Effector memory CD4-positive, alpha-beta T cell (primary cell): ENCODE results near the gene DHRS3.

Experiments used
- DNase-seq, 3 donors: peaks; one replicate each; pipeline ENCODE4 v3.0.0-alpha.2; 2020
- H3K27ac ChIP-seq: 2 replicates; pipeline ENCODE4 v1.7.0; 2013; ENCODE audit warnings: mild to moderate bottlenecking, low read length, moderate library complexity; ENCODE audit not compliant: insufficient read depth, poor library complexity, severe bottlenecking
- H3K27me3 ChIP-seq: replicated peaks from 2 replicates; pipeline ENCODE4 v1.7.0; 2013; ENCODE audit warnings: mild to moderate bottlenecking, low read length; ENCODE audit not compliant: insufficient read depth, control insufficient read depth, poor library complexity, severe bottlenecking
- H3K36me3 ChIP-seq: 2 replicates; pipeline ENCODE4 v1.7.0; 2013; ENCODE audit warnings: mild to moderate bottlenecking, low read length, moderate library complexity; ENCODE audit not compliant: control insufficient read depth, insufficient read depth
- H3K4me1 ChIP-seq: 2 replicates; pipeline ENCODE4 v1.7.0; 2013; ENCODE audit warnings: low read length, mild to moderate bottlenecking; ENCODE audit not compliant: control insufficient read depth, insufficient read depth, poor library complexity, severe bottlenecking
- H3K4me3 ChIP-seq: 2 replicates; pipeline ENCODE4 v1.7.0; 2013; ENCODE audit warnings: low read length, low read depth, mild to moderate bottlenecking; ENCODE audit not compliant: insufficient read depth, poor library complexity, severe bottlenecking
- H3K9me3 ChIP-seq: 2 replicates; pipeline ENCODE4 v1.7.0; 2013; ENCODE audit warnings: mild to moderate bottlenecking, low read length, moderate library complexity; ENCODE audit not compliant: control insufficient read depth

The DHRS3 gene

GRCh38 chr1:12618661-12618964 lies 603 bp upstream of the DHRS3 start:
- H3K9me3 ChIP-seq: no peaks in the 10 kb centered on the region
- H3K4me3 ChIP-seq: peak overlapping the region; percentile 96
- H3K36me3 ChIP-seq: no peaks in the 10 kb centered on the region
- H3K27ac ChIP-seq: peak overlapping the region; percentile 79
- H3K27me3 ChIP-seq: no peaks in the 10 kb centered on the region
- no peak for DNase-seq
- peaks cover 38% of the 10 kb centered on the region for H3K4me1 ChIP-seq

GRCh38 chr1:12617511-12617900 lies 504 bp downstream of the DHRS3 start:
- Histone ChIP-seq H3K36me3 (no peaks in the 10 kb centered on the region), H3K27me3 (no peaks in the 10 kb centered on the region), H3K4me3 (peak overlapping the region; percentile 96), H3K27ac (peak overlapping the region; percentile 79), H3K9me3 (no peaks in the 10 kb centered on the region), H3K4me1 (peaks cover 38% of the 10 kb centered on the region)
- DNase-seq: peak; percentile 47 to 50 (median 49)

DNA sequence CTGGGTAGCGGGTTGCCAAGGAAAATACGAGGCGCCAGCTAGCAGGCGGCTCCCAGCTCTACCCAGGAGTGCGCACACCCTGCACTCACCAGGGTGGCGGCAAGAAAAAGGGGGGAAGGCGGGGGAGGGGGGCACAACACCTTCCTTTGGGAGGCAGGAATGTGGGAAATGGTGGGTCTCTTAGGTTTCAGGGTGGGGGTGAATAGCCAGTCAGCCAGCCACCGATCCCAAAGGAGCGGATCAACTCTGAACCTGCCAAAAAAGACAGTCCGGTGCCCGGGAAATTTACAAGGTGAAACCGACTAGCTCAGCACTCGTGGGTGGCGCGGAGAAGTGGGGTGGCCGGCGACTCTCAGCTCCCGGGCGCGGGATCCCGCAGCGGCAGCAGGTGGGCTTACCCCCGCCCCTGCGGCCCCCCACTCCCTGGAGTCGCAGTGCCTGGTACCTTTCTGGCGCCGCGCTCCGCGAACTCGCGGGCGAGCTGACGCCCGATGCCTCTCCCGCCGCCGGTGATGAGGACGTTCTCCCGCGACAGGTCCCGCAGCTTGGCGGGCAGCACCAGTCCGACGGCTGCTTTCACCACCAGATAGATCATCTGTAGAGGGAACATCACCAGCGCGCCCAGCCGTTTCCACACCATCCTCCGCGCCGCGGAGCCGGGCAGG lies 1.2 kb downstream of the DHRS3 start:
- no peak for DNase-seq
- peaks cover 38% of the 10 kb centered on the region for H3K4me1 ChIP-seq
- H3K27ac ChIP-seq: peak overlapping the region; percentile 79
- H3K9me3 ChIP-seq: no peaks in the 10 kb centered on the region
- H3K4me3 ChIP-seq: peak overlapping the region; percentile 96
- no peaks in the 10 kb centered on the region for H3K27me3 ChIP-seq
- no peaks in the 10 kb centered on the region for H3K36me3 ChIP-seq

GRCh38 chr1:12615865-12616708 lies 1.9 kb downstream of the DHRS3 start:
- Histone ChIP-seq H3K27ac (peak overlapping the region; percentile 79), H3K4me3 (peak overlapping the region; percentile 96), H3K27me3 (no peaks in the 10 kb centered on the region), H3K36me3 (no peaks in the 10 kb centered on the region), H3K9me3 (no peaks in the 10 kb centered on the region), H3K4me1 (peaks cover 38% of the 10 kb centered on the region)
- DNase-seq: no peak

DNA sequence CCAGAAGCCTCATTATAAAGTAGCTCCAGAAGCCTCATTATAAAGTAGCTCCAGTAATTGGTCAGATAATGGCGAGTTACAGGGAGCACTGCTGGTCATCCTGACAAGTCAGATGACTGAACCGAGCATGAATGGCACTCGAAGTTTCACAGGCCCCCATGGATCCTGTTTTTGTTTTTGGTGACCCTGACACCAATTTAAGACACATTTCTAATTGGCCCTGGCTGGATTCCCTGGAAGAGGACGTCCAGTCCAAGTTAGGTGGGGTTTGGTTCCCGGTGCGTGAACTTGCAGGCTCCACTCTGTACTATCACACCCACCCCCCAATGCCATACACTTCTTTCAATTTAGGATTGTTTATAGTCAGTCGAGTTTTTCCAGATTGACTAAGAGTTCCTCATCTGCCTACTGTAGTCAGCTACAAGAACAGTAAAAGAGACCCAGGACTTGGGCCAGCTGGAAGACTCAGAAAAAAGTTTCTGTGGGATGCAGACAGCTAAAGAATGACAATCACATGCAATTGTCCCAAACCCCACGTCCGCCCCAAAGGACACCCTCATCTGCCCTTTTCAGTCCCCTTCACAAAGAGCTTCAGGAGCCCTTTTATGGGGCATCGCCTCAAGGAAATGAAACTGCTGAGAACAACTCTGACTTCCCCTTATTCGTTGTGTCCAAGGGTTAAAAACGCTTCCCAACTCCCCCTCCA lies 2.7 kb downstream of the DHRS3 start:
- Histone ChIP-seq H3K27me3 (no peaks in the 10 kb centered on the region), H3K4me1 (peaks cover 33% of the 10 kb centered on the region), H3K9me3 (no peaks in the 10 kb centered on the region)

DNA sequence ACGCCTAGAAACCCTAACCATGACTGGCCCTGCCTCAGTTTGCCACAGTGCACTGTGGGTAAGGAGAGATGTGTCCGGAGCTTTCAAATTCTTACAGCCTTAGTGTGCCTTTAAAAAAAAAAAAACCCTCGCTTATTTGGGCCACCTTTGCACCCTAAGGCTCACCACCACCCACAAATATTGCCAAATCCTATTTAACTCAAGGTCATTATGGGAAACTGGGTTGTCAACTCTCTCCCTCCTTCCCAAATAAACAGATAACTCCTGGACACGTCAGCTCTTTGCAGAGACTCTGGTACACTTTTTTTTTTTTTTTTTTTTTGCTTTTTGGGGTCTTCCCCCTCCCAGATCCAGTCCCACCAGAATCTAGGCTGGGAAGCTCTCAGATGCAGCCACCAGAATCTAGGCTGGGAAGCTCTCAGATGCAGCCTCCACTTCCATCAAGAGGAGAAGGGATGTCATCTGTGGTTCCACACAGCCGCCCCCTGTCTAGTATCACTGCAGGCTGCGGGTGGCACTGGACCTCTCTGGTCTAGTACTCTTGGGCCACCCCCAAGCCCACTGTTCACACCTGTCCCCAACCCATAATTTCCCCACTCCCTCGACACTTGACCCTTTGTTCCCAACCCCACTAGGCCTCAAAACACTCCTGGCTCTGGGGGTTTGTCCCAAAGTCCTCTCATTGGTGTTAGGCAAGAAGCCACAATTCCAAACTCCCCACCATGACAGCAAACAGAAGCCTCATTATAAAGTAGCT lies 3.4 kb downstream of the DHRS3 start:
- H3K4me3 ChIP-seq: peak overlapping the region; percentile 96
- no peak for DNase-seq
- H3K9me3 ChIP-seq: no peaks in the 10 kb centered on the region
- no peak overlapping the region for H3K27ac ChIP-seq
- H3K4me1 ChIP-seq: peaks cover 27% of the 10 kb centered on the region
- no peaks in the 10 kb centered on the region for H3K27me3 ChIP-seq
- no peaks in the 10 kb centered on the region for H3K36me3 ChIP-seq

More for the DNA sequence above, 2.7 kb downstream of the DHRS3 start:
- DNase-seq: no peak
- Histone ChIP-seq H3K4me3 (peak overlapping the region; percentile 96), H3K27ac (peak overlapping the region; percentile 79), H3K36me3 (no peaks in the 10 kb centered on the region)

GRCh38 chr1:12613180-12613579 lies 4.8 kb downstream of the DHRS3 start:
- DNase-seq: no peak
- no peak overlapping the region for H3K27ac ChIP-seq

GRCh38 chr1:12610941-12611340 lies 7.1 kb downstream of the DHRS3 start:
- Histone ChIP-seq H3K36me3 (no peaks in the 10 kb centered on the region), H3K4me1 (peaks cover 16% of the 10 kb centered on the region), H3K27me3 (no peaks in the 10 kb centered on the region), H3K9me3 (no peaks in the 10 kb centered on the region), H3K4me3 (no peak overlapping the region), H3K27ac (no peak overlapping the region)
- no peak for DNase-seq

More at GRCh38 chr1:12613180-12613579, 4.8 kb downstream of the DHRS3 start:
- no peaks in the 10 kb centered on the region for H3K27me3 ChIP-seq
- H3K9me3 ChIP-seq: no peaks in the 10 kb centered on the region
- no peaks in the 10 kb centered on the region for H3K36me3 ChIP-seq
- H3K4me1 ChIP-seq: peaks cover 22% of the 10 kb centered on the region
- H3K4me3 ChIP-seq: no peak overlapping the region

GRCh38 chr1:12610305-12610935 lies 7.6 kb downstream of the DHRS3 start:
- Histone ChIP-seq H3K27me3 (no peaks in the 10 kb centered on the region), H3K36me3 (no peaks in the 10 kb centered on the region), H3K9me3 (no peaks in the 10 kb centered on the region), H3K27ac (no peak overlapping the region), H3K4me3 (no peak overlapping the region), H3K4me1 (peaks cover 14% of the 10 kb centered on the region)
- DNase-seq: no peak
